ENCODE measurements around the gene KCNMA1.

The KCNMA1 gene

GRCh38 chr10:77504196-77504872 lies 133.3 kb downstream of the KCNMA1 start:
- ATAC-seq: no peak

GRCh38 chr10:77501846-77502261 lies 135.8 kb downstream of the KCNMA1 start:
- no peak for ATAC-seq

GRCh38 chr10:77501152-77501845 lies 136.3 kb downstream of the KCNMA1 start:
- peak; percentile 30 to 34 for ATAC-seq

GRCh38 chr10:77500754-77501151 lies 136.9 kb downstream of the KCNMA1 start:
- peak in 1 of 2 donors; percentile 18 for ATAC-seq

- ATAC-seq: no peak
Observed at GRCh38 chr10:77498829-77499228, 138.8 kb downstream of the KCNMA1 start.

DNA sequence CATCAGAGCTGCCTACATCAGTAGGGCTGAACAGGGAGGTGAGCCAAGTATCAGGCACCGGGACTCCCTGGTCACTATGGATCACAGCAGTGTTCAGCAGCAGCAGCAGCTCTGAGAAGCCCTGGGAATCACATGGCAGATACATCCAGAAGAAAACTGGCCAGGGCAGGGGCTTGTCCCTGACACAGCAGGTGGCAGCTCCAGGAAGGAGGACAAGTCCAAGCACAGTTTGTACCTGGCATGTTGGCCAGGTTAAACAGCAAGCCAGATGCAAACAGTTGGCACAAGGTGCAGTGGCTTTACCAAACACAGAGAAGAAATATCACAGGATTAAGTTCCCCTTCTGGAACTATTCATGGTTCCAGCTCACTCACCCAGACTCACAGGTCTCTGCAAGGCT lies 139.4 kb downstream of the KCNMA1 start:
- ATAC-seq: no peak

DNA sequence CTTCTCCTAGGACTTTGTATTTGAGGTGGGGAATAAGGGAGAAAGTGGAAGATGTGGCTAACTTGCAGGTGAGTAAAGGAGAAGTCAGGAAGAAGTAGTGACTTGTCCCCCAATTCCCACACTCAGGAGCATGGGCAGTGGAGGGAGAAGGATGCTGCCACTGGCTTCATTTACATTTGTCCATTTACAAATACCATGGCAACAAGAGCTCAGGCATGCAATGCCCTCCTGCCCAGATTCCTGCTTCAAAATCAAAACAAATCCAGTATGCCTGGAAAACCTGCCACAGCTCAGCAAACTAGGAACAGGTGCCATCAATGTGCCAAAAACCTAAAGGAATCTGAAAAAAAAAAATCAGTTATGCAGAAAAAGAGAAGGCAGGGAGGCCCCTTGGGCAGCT lies 139.9 kb downstream of the KCNMA1 start:
- ATAC-seq: no peak

DNA sequence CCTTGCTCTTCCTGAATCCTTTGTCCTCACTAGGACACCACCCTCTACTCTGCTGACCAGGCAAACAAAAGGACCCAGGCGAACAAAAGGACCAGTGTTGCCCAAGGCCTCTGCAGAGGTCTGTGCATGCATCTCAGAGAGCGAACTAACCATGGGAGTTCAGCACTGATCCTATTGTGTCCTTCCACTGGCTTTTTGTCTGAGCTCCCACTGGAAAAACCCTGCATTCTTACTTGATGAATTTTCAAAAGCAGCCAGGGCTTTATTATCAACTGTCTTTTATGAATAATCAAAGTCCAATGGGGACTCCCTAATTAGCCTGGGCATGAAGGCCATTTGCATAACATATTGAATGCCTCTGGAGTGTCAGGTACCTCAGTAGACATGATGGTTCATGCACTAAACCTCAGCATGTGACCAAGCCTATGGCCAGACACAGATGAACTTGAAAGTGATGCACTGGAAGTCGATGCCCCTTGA lies 140.6 kb downstream of the KCNMA1 start:
- no peak for ATAC-seq

DNA sequence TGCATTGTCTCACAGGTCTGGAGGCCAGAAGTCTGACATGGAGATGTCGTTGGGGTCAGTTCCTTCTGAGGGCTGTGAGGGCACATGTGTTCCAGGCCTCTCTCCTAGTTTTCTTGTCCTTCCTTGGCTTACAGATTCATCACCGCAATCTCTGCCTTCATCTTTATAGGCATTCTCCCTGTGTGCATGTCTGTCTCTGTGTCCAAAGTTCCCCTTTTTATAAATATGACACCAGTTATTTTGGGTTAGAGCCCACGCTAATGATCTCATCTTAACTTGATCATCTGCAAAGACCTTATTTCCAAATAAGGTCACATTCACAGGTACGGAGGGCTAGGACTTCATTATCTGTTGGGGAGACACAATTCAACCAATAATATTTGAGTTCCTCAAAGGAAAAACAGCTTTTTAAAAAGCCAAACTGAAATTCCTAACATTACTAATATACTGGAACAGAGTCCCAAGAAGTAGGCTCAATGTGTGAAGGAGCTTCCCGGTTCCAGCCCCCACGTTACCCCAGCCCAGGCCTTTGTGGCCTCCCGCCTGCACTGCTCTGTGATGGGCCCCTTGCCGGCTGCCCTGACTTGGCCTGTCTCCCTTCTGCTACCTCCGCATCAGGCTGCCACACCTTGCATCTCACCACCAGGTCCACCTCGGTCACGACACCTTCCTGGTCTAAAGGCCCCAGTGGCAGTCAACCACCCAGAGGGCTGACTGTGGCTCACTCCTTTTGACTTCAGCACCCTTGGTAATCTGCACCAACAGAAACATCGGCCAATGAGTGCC lies 142.7 kb downstream of the KCNMA1 start:
- ATAC-seq: no peak

DNA sequence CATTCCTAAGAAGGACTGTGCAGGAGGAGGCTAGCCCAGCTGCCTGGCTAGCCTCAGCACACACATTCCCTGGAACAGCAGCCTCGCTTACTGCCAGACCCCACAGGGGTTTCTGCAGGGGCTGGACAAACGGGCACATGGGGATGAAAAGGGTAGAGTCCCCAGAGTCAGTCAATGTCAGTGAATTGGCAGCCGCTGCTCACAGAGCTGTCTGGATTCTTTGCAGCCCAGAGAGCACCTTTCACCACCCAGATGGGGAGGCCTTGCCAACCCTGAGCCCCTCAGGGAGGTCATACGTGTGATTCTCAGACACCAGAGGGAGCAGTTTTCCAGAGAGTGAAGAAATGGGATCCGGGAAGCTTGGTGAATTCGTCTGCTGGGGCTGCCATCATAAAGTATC lies 143.3 kb downstream of the KCNMA1 start:
- no peak for ATAC-seq

DNA sequence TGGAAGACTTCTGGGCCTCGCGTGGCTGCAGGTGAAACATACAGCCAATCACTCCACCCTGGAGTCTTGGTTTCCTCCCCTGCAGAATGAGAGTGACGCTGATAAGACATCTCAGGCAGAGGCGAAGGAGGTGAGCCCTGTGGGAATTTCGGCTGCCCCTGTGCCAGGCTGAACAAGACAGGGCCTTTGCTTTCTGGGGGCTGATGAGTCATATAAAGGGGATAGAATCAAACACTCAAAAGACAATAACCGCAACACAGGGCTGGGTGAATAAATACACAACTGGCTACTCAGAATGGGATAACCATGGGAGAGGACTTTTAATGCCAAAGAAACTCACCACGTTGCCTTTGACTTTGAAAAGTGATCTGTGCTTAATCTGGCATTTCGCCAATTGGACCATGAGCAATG lies 143.8 kb downstream of the KCNMA1 start:
- peak in 1 of 2 donors; percentile 20 for ATAC-seq

- ATAC-seq: no peak
Observed at GRCh38 chr10:77493239-77493806, 144.3 kb downstream of the KCNMA1 start.

- ATAC-seq: no peak
Observed at GRCh38 chr10:77492368-77492994, 145.1 kb downstream of the KCNMA1 start.

DNA sequence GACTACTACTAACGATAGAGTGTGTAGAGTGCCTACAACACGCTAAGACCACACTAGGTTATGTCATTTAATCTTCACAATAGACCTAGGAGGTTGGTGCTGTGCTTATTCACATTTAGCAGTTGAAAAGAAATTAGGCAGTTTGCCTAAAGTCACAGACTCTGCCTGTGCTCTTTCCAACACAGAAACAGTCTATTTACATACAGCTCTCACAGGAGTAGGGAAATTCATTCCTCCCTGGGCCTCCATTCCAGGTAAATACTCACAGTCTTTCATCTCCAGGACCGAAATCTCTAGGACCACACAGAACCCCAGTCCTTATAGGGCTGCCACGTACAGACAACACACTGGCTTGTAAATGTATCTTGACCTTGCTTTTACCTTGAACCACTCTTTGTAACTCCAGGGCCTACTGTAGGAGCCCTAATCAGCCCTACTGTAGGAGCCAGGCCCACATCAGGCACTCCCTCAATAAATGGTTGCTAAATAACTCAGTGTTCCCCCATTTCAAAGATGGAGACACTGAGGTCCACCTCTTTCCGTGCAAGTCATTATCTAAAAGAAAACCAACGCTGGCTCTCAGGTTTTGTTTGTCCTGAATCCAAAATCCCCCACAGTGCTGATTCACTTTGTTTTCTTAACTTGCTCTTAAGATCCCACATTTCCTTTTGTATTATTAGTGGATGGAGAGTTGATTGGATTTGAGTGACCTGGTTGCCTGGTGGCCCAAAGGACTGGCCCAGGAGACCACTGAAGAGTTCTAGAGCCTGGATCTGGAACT lies 146.9 kb downstream of the KCNMA1 start:
- ATAC-seq: no peak

DNA sequence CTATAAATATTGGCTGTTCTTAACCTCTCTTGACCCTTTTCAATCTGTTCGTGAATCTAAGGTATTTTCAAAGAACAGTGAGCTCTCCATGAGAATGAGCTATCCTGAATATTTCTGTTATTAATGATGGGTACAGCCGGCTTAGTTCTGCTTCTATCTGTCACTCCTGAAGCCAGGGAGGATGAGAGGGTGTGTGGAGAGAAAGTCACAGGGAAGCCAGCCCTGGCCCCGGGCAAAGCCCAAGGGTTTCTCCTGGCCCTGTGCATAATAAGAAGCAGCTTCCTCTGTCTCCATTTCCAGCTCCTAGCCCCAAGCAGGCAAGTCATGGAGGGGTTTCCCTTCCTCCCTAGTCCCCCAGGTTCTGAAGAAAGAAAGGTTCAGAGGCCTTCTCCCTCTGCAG lies 151.1 kb downstream of the KCNMA1 start:
- ATAC-seq: no peak

DNA sequence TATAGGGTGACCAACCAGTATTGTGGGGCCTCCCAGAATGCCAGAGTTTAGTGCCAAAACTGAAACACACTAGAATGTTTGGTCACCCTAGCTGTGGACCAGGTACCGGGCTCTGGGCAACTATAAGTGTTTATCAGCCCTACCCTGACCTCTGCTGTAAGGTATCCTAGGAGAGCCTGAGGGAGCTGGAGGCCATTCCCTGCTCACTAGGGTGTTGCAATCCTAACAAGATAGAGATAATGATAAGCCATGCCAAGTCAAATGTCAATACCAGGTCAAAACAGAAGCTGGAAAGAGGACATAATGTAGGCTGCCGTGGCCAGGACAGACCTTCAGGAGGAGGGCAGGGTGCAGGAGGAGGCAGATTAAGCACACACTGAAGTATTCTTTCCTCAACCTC lies 151.8 kb downstream of the KCNMA1 start:
- no peak for ATAC-seq

- no peak for ATAC-seq
Observed at GRCh38 chr10:77482072-77482471, 155.5 kb downstream of the KCNMA1 start.

DNA sequence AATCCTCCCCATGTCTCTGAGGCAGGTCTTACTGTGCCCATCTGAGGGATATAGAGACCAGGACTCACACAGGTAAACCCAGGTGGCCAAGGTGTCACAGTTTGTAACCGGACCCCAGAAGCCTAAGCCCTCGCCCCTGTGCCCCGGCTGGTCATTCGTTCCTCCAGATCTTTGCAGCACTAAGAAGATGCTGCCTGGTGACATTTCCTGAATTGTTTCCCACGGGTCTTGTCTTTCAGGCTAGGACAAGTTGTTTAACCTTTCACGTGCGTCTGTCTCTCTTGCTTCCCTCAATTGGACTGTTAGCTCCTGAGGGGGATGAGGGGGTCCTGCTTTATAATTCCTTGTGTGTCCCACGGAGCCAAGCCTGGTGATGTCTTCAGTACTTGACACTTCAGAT lies 158.0 kb downstream of the KCNMA1 start:
- no peak for ATAC-seq

GRCh38 chr10:77478962-77479359 lies 158.6 kb downstream of the KCNMA1 start:
- no peak for ATAC-seq

GRCh38 chr10:77478247-77478961 lies 159.2 kb downstream of the KCNMA1 start:
- ATAC-seq: no peak

- ATAC-seq: no peak
Observed at GRCh38 chr10:77475522-77475921, 162.1 kb downstream of the KCNMA1 start.

Measured in activated CD4-positive, CD25-positive, alpha-beta regulatory T cell treated with anti-CD3 and anti-CD28 coated beads, Interleukin-2, amount 50 U/mL, for 24 hours (primary cell).